ENCODE measurements around the gene LCE1F. TPM values are rescaled to one million over a fixed set of nuclear protein-coding genes. Genes with fewer than 3 reads are reported as not detected.

Gene LCE1F
- total RNA-seq, 6 experiments from 2014 or later: not detected

- Mint-ChIP-seq H3K9me3 (no peaks in the 10 kb centered on the region; the same call in 1 of the 2 replicates), H3K36me3 (ENCODE audit: low read depth) (no peaks in the 10 kb centered on the region), H3K4me1 (ENCODE audit: low read depth) (no peaks in the 10 kb centered on the region), H3K27me3 (ENCODE audit: insufficient read depth) (peaks cover 5% of the 10 kb centered on the region; the same call in 1 of the 2 replicates), H3K27ac (no peak within 1 kb of the TSS), H3K4me3 (no peak within 1 kb of the TSS)
- TF ChIP-seq CTCF (IDR thresholded peaks at IDR 0.05): no peak
- no peak for DNase-seq
Observed at GRCh38 chr1:152811671-152812070, 36.7 kb downstream of the LCE1F start, which contains the start of gene LCE1B. Gene LCE1B (plus strand): TSS chr1:152811971. CDS start chr1:152812447, 476 bp downstream.

GRCh38 chr1:152817309-152817708, 42.4 kb downstream of the LCE1F start:
- DNase-seq: no peak
- TF ChIP-seq CTCF (IDR thresholded peaks at IDR 0.05): no peak
- H3K4me3 Mint-ChIP-seq: no peak overlapping the region
- H3K27me3 Mint-ChIP-seq (ENCODE audit: insufficient read depth): peaks cover 5% of the 10 kb centered on the region
- H3K27ac Mint-ChIP-seq: no peak overlapping the region
- no peaks in the 10 kb centered on the region for H3K4me1 Mint-ChIP-seq (ENCODE audit: low read depth)
- H3K9me3 Mint-ChIP-seq: peaks cover 14% of the 10 kb centered on the region
- no peaks in the 10 kb centered on the region for H3K36me3 Mint-ChIP-seq (ENCODE audit: low read depth)

- DNase-seq: no peak
- TF ChIP-seq CTCF (IDR thresholded peaks at IDR 0.05): no peak
- peaks cover 20% of the 10 kb centered on the region for H3K9me3 Mint-ChIP-seq
- no peak overlapping the region for H3K27ac Mint-ChIP-seq
- peaks cover 4% of the 10 kb centered on the region for H3K27me3 Mint-ChIP-seq (ENCODE audit: insufficient read depth)
- H3K4me3 Mint-ChIP-seq: no peak overlapping the region
- no peaks in the 10 kb centered on the region for H3K36me3 Mint-ChIP-seq (ENCODE audit: low read depth)
- no peaks in the 10 kb centered on the region for H3K4me1 Mint-ChIP-seq (ENCODE audit: low read depth)
Observed at GRCh38 chr1:152823294-152823693, 48.4 kb downstream of the LCE1F start.

GRCh38 chr1:152824964-152825363, 50.0 kb downstream of the LCE1F start:
- H3K9me3 Mint-ChIP-seq: peaks cover 19% of the 10 kb centered on the region
- TF ChIP-seq CTCF (IDR thresholded peaks at IDR 0.05): no peak
- no peak overlapping the region for H3K4me3 Mint-ChIP-seq
- no peaks in the 10 kb centered on the region for H3K4me1 Mint-ChIP-seq (ENCODE audit: low read depth)
- DNase-seq: no peak
- no peak overlapping the region for H3K27ac Mint-ChIP-seq
- peaks cover 3% of the 10 kb centered on the region; the same call in 1 of the 2 replicates for H3K27me3 Mint-ChIP-seq (ENCODE audit: insufficient read depth)
- no peaks in the 10 kb centered on the region for H3K36me3 Mint-ChIP-seq (ENCODE audit: low read depth)

Other genes with a start within 250 kb of the LCE1F start
- not detected for gene LCE3E, start 208.4 kb upstream of the LCE1F start, total RNA-seq (2021; fragmentation: NEBNext Ultra II Directional; extraction: Animal tissue kit (Norgen Biotek cat#: 25700))
- not detected for gene LCE3D, start 194.6 kb upstream of the LCE1F start, total RNA-seq (2021; fragmentation: NEBNext Ultra II Directional; extraction: Animal tissue kit (Norgen Biotek cat#: 25700))
- gene LCE3C, start 174.9 kb upstream of the LCE1F start, total RNA-seq (2021; fragmentation: NEBNext Ultra II Directional; extraction: Animal tissue kit (Norgen Biotek cat#: 25700)): not detected
- gene LCE3B, start 161.3 kb upstream of the LCE1F start, total RNA-seq (2021; fragmentation: NEBNext Ultra II Directional; extraction: Animal tissue kit (Norgen Biotek cat#: 25700)): not detected
- gene LCE3A, start 152.0 kb upstream of the LCE1F start, total RNA-seq (2021; fragmentation: NEBNext Ultra II Directional; extraction: Animal tissue kit (Norgen Biotek cat#: 25700)): not detected
- not detected for gene LCE2D, start 111.8 kb upstream of the LCE1F start, total RNA-seq (2021; fragmentation: NEBNext Ultra II Directional; extraction: Animal tissue kit (Norgen Biotek cat#: 25700))
- not detected for gene LCE2C, start 99.9 kb upstream of the LCE1F start, total RNA-seq (2021; fragmentation: NEBNext Ultra II Directional; extraction: Animal tissue kit (Norgen Biotek cat#: 25700))
- not detected for gene LCE2B, start 89.0 kb upstream of the LCE1F start, total RNA-seq (2021; fragmentation: NEBNext Ultra II Directional; extraction: Animal tissue kit (Norgen Biotek cat#: 25700))
- 10 to 100 TPM in 2 of 6 experiments, 1 to 10 TPM in 4; 2.1 to 21.0 (median 3.2) TPM for gene LCE2A, start 76.8 kb upstream of the LCE1F start, total RNA-seq (2021; fragmentation: NEBNext Ultra II Directional; extraction: Animal tissue kit (Norgen Biotek cat#: 25700))
- under 1 TPM in 1 of 6 experiments, not detected in 5; 0.31 TPM for gene LCE4A, start 67.0 kb upstream of the LCE1F start, total RNA-seq (2021; fragmentation: NEBNext Ultra II Directional; extraction: Animal tissue kit (Norgen Biotek cat#: 25700))
- not detected for gene KPRP, start 17.1 kb upstream of the LCE1F start, total RNA-seq (2021; fragmentation: NEBNext Ultra II Directional; extraction: Animal tissue kit (Norgen Biotek cat#: 25700))
- gene LCE1E, start 11.1 kb downstream of the LCE1F start, total RNA-seq (2021; fragmentation: NEBNext Ultra II Directional; extraction: Animal tissue kit (Norgen Biotek cat#: 25700)): not detected
- gene LCE1D, start 21.6 kb downstream of the LCE1F start, total RNA-seq (2021; fragmentation: NEBNext Ultra II Directional; extraction: Animal tissue kit (Norgen Biotek cat#: 25700)): not detected
- not detected for gene LCE1C, start 31.5 kb downstream of the LCE1F start, total RNA-seq (2021; fragmentation: NEBNext Ultra II Directional; extraction: Animal tissue kit (Norgen Biotek cat#: 25700))
- not detected for gene LCE1B, start 36.8 kb downstream of the LCE1F start, total RNA-seq (2021; fragmentation: NEBNext Ultra II Directional; extraction: Animal tissue kit (Norgen Biotek cat#: 25700))
- not detected for gene LCE1A, start 52.3 kb downstream of the LCE1F start, total RNA-seq (2021; fragmentation: NEBNext Ultra II Directional; extraction: Animal tissue kit (Norgen Biotek cat#: 25700))
- not detected for gene LCE6A, start 67.7 kb downstream of the LCE1F start, total RNA-seq (2021; fragmentation: NEBNext Ultra II Directional; extraction: Animal tissue kit (Norgen Biotek cat#: 25700))
- gene LCE7A, start 84.9 kb downstream of the LCE1F start, total RNA-seq (2021; fragmentation: NEBNext Ultra II Directional; extraction: Animal tissue kit (Norgen Biotek cat#: 25700)): not detected
- not detected for gene SMCP, start 103.2 kb downstream of the LCE1F start, total RNA-seq (2021; fragmentation: NEBNext Ultra II Directional; extraction: Animal tissue kit (Norgen Biotek cat#: 25700))
- not detected for gene IVL, start 133.4 kb downstream of the LCE1F start, total RNA-seq (2021; fragmentation: NEBNext Ultra II Directional; extraction: Animal tissue kit (Norgen Biotek cat#: 25700))
- gene SPRR5, start 172.1 kb downstream of the LCE1F start, total RNA-seq (2021; fragmentation: NEBNext Ultra II Directional; extraction: Animal tissue kit (Norgen Biotek cat#: 25700)): not detected
- not detected for gene SPRR4, start 195.5 kb downstream of the LCE1F start, total RNA-seq (2021; fragmentation: NEBNext Ultra II Directional; extraction: Animal tissue kit (Norgen Biotek cat#: 25700))
- gene SPRR1A, start 208.9 kb downstream of the LCE1F start, total RNA-seq (2021; fragmentation: NEBNext Ultra II Directional; extraction: Animal tissue kit (Norgen Biotek cat#: 25700)): not detected
- gene SPRR3, start 226.6 kb downstream of the LCE1F start, total RNA-seq (2021; fragmentation: NEBNext Ultra II Directional; extraction: Animal tissue kit (Norgen Biotek cat#: 25700)): not detected

Data from HFFc6 (cell line).